G401.6 (cell line): ENCODE results near the gene VAV1.
A peak's percentile ranks its signal among the peaks of the same experiment; 100 is the strongest.

Experiments
- FAIRE-seq: peaks from 2 replicates; lab custom pipeline; 2012; peaks lifted over from hg19 to GRCh38; lab: Jason Lieb, UNC

The VAV1 gene, protein sequence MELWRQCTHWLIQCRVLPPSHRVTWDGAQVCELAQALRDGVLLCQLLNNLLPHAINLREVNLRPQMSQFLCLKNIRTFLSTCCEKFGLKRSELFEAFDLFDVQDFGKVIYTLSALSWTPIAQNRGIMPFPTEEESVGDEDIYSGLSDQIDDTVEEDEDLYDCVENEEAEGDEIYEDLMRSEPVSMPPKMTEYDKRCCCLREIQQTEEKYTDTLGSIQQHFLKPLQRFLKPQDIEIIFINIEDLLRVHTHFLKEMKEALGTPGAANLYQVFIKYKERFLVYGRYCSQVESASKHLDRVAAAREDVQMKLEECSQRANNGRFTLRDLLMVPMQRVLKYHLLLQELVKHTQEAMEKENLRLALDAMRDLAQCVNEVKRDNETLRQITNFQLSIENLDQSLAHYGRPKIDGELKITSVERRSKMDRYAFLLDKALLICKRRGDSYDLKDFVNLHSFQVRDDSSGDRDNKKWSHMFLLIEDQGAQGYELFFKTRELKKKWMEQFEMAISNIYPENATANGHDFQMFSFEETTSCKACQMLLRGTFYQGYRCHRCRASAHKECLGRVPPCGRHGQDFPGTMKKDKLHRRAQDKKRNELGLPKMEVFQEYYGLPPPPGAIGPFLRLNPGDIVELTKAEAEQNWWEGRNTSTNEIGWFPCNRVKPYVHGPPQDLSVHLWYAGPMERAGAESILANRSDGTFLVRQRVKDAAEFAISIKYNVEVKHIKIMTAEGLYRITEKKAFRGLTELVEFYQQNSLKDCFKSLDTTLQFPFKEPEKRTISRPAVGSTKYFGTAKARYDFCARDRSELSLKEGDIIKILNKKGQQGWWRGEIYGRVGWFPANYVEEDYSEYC

DNA sequence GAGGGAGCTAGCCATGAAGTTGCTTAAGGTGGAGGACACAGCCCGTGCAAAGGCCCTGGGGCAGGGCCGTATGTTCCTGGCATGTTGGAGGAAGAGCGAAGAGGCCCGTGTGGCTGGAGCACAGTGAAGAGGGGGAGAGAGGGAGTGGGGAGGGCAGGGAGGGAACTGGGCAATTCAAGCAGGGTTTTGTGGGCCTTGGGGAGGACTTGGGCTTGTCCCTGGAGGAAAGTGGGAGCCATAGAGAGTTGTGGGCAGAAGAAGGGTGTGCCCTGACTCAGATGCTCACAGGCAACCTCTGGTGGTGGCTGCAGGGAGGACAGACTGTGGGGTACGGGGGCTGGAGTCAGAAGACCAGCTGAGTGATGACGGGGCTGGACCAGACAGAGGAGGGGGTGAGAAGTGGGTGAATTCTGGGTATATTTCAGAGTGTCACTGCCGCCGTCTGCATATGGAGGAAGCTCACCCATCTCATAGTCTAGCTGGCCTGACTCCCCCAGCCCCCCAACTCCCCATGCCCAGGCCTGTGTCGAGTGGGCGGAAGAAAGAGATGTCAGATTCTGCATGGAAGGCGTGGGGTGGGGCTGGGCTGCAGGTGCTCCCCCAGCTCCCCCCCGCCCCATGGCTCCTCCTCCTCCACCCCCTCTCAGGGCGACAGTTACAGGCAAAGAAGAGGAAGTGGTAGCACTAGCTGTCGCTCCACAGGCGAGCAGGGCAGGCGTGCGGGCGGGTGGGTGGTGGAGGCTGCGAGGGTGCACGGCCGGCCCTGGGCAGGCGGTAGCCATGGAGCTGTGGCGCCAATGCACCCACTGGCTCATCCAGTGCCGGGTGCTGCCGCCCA is at the start of gene VAV1:
TSS of gene VAV1 (plus strand) at position 681 of the 838 bp plus-strand sequence. CDS start at position 781, 100 bp downstream.
- no peak for FAIRE-seq

DNA sequence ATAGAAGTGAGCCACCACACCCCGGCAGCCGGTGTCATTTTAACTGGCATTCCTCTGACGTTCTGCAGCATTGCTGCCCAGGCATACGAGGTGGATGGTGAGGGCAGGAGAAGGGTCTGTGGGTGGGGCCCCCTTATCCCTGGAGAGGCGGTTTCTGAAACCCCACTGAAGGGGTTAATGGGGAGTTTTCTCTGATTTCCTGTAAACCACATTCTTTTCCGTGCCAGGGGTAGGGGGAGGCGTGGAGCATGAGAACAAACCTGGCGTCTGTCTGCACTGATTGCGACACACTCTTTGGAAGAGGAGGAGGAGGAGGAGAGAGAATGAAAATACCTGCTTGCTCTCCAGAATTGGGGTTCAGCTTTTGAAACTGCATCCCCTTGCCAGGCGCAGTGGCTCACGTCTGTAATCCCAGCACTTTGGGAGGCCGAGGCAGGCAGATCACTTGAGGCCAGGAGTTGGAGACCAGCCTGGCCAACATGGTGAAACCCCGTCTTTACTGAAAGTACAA is 49.3 kb upstream of the VAV1 start:
- FAIRE-seq, result no peak

DNA sequence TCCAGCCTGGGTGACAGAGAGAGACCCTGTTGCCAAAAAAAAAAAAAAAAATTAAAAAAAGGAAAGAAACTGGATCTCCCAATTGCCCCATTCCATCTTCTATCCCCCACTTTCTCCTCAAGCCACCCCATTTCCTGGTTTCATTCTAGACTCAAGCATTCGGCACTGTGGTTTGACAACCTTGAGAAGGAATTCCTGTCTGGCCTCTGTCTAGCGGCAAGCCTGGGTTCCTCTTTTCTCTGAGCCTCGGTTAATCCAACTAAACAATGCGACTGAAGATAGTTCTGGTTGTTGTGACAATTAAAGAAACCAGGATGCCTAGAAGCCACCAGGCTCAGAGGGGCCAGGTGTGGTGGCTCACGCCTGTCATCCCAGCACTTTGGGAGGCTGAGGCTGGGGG is 48.8 kb upstream of the VAV1 start:
- FAIRE-seq, result no peak

DNA sequence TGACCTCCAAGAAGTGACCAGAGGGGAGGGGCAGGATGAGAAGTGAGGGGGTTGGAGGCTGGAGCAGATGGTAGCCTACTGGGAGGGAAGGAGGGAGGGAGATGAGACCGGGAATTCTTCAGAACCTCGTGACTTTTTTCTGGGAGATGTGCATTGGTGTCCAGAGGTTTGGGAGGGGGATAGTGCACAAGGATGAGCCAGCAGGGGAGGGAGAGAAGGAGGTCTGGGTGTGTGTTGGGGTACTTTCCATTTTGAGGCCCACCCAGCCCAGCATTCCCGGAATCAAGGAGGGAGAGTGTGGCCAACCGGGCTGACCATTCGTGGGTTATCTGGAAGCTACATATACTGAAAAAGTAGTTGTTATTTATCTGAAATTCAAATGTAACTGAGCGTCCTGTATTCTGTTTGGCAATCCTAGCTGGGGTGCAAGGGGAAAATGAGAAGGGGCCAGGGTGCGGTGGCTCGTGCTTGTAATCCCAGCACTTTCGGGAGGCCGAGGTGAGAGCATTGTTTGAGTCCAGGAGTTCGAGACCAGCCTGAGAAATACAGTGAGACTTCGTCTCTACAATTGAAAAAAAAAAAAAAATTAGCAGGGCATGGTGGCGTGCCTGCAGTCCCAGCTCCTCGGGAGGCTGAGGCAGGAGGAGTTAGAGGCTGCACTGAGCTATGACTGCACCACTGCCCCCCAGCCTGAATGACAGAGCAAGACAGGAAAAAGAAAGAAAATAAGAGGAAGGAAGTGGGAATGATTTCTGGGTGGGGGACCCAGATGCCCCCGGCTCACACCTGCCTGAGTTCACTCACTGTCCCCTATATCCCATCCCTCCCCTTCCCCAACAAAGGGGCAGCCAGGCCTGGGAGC is 47.6 kb upstream of the VAV1 start:
- no peak for FAIRE-seq

DNA sequence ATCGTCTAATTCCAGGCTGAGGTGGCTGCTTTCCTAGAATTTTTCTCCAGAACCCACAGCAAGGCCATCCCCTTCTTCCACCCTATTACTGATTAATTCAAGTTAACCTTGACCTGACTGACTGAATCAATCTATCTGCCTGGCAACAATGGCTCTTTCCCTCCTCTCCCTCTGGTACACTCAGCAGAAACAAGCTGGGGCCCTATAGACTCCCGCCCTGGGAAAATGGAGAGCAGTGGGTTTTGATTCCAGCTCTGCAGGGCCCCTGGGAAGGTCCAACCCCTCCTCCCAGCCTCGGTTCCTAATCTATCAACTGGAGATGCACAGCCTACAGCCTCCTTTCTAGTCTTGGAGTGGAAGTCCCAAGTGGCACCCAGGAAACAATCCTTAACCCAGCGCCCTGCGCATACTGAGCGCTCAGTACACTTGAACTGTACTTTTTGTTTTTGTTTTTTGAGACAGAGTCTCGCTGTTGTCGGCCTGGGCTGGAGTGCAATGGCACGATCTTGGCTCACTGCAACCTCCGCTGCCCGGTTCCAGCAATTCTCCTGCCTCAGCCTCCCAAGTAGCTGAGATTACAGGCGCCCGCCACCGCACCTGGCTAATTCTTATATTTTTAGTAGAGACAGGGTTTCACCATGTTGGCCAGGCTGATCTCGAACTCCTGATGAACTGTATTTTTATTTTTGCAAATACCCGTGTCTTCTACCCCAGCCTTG is 46.8 kb upstream of the VAV1 start:
- no peak for FAIRE-seq

DNA sequence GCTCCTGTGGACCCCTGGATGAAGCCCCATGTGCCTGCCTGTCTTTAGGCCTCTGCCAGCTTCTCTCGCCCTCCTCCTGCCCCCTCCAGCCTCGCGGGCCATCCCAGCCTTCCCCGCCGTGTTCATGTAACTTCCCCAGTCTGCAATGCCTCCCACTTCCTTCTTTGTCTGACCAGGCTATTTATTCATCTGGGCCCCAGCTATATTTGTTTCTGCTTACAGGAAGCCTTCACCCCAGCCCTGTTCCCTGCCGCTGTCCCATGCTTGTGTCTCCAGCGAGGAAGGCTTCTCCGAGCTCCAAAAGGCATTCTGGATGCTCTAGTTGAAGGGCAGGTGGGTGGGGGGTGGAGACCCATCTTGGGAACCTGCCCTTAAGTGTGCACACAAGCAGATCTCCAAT is 44.2 kb upstream of the VAV1 start:
- no peak for FAIRE-seq

DNA sequence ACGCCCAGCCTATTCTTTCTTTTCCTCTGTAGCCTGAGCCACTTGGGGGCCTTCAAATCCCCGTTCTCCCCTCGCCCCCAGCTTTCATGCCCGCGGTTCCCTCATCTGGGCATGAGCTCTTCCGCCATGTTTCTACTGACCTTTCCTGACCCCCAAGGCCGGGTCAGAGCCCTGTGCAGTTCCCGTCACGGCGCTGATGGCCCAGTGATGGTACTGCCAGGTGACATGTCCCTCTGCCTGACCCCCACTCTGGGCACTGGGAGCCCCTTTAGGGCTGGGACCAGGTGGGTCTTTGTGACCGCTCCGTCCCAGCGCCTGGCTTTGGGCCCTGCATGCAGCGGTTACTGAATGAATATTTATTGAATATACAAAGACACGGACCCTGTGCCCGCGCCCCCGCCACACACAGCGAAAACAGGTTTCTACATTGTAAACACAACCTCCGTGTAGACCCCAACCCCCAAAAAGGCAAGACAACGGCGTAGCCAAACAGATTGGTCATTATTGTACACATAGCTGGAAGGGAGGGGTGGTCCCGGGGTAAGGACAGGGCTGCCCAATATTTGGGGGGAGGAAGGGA is 42.8 kb upstream of the VAV1 start:
- no peak for FAIRE-seq

DNA sequence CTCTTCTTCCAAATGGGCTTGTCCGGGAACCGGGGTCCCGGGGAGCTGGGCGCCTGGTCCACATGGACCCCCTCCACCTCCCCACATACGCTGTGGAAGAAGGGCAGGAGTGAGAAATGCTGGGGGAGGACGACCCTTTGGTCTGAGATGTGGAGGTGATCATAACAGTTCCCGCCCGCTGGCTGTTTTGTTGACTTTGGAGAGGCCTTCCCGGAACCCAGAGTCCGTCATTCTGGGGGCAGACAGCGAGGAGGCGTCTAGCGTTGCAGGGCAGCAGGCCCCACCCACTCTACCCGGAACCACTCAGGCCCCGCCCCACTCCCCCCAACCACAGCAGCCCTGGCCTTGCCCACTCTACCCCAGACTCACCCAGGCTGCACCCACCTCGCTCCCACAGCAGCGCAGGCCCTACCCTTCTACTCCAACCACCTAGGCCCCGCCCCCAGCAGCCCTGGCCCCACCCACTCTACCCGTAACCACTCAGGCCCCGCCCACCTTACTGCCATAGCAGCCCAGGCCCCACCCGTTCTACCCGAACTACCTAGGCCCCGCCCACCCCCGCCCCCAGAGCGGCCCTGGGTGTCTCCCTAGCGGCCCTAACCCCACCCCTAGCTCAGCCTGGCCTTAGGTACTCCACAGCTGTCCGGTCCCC is 42.2 kb upstream of the VAV1 start:
- no peak for FAIRE-seq

DNA sequence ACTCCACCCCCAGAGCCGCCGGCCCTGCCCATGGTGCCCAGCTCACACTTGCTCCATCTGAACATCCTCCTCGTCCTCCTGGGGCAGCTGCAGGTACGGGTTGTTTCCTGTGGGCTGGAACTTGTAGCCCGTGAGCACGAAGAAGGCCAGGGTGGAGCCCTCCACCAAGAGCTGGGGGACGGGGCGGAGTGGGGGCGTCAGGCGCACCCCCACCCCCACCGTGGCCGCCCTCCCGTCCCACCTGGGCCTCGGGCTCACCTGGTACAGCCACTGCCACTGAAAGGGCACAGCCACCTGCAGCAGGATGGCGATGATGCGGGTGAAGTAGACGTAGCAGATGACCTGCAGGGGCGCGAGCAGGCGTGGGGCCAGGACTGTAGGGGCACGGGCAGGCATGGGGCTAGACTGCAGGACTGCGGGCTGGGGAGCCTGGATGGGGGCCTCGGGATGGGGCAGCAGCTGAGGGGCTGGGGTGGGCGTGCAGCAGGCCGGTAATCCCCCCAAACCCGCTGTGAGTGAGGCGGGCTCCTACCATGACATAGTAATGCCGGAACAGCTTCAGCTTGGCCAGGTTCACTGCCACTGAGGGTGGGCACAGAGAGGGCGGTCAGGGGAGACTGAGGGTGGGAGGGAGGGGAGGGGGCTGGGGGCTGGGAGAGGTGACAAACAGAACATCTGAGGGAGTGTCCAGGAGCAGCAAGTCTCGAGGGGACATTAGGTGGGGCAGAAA is 41.4 kb upstream of the VAV1 start:
- FAIRE-seq, result no peak

DNA sequence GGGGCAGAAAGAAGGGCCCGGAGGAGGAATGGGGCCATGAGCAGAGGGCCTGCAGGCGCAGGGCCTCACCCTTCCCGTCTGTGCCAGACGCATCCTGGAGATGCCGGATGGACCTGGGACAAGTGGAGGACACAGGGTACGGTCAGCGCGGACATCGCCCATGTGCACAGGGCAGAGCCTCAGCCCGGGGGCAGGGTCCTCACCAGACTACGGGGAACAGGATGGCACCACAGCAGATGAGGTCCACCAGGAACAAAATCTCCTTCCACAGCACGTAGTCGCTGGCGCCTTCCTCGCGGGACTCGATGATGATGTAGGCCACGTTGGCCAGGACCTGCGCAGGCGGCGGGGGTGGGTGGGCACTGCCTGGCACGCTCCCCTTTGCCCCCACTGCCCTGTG is 40.7 kb upstream of the VAV1 start:
- no peak for FAIRE-seq

DNA sequence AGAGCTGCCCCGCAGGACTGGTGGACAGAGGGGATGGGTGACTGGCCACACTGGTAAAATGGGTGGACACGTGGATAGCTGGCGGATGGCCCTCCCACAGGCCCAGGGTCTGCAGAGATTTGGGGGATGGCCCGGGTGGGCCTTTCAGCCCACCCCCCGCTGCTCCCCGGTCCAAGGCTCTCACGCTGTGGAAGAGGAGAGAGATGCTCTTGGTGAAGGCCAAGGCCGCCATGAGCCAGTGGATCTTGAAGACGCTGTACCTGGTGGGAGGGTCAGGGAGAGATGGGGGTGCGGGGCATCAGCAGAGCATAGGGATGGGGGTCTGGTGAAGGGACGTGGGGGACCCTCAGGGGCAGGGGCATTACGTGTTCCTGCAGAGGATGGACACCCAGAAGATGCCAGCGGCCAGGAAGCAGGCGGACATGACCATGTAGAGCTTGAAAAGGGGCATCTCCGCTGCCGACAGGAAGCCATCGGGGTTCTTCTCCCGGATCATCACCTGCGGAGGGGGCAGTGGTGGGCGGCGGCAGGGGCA is 39.6 kb upstream of the VAV1 start:
- no peak for FAIRE-seq

DNA sequence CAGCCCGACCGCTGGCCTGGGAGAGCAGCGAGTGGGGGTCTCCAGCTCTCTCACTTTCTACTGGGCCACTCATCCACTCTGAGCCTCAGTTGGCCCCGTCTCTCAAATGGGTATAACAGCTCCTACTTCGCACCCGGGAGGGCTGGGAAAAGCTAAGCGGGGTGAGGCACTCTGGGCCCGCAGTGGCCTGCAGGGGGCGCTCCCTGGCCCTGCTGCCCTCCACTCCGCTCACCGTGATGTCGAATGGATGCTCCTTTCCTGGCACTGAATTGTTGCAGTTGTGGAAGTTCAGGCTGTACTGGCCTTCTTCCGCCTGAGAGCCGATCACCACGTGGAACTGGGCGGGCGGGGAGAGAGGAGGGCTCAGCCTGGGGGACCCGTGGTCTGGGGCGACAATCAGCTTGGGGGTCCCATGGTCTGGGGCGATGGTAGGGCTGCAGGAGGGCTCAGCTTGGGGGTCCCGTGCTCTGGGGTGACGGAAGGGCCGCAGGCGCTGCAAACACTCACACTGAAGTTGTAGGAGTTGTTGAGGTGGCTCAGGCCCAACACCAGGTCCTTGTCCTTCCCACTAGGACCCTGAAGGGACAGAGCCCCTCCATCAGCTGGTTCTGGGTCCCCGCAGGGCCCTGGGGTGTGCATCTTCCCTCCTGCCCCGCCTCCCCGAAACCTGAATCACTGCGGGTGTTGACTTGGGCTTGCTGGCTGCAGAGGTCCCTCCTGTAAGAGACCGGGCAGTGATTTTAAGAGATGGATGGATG is 39.0 kb upstream of the VAV1 start:
- FAIRE-seq, result no peak

DNA sequence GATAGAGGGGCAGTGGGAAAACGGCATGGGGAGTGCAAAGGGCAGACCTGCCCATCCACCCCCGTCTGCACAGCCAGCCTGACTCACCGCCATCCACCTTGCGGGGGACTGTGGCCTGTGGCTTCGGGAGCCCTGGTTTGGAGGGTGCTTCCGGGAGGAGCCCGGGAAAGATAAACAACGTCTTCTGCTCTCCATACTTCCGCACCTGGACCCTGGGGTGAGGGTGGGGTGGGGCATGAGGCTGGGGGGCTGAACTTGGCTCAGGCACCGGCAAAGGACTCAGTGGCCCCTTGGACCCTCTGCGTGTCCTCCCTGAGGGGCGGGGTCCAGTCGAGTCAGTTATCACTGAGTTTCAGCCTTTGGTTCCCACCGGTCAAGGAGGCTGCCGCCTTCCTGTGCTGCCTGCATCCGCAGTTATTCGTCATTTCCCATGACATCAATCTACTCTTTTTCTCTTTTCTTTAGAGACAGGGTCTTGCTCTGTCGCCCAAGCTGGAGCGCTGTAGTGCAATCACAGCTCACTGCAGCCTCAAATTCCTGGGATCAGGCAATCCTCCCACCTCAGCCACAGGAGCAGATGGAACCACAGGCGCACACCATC is 38.3 kb upstream of the VAV1 start:
- FAIRE-seq, result no peak

DNA sequence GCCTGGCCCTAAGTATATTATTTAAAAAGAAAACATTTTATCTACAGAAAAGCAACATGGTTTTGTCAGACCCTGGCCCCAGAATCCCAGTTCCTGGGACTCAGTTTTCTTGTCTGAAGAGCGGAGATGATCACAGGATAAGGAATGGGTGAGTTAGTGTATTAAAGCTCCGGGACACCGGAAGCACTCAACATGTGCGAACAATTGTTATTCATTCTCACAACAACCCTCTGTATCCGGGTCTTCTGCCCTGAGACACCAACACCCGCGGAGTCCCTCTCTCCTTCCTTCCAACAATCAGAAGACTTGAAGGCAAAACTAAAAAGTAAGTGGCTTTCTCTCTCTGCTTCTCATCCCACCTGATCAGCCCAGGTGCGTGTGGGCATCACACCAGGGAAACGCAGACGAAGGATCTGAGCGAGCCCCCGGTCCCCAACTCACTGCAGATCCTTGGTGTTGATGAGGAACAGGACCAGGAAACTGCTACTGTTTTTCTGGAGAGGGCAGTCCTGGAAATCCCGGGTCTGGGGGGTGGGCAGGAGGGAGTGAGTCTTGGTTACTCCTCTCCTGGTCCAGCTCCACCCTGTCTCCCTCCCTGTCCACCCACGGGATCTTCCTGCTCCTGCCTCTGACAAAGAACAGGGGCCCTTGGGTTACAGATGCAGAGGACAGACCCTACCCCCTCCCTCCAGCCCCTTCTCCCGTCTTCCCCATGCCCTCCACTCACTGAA is 37.2 kb upstream of the VAV1 start:
- no peak for FAIRE-seq

DNA sequence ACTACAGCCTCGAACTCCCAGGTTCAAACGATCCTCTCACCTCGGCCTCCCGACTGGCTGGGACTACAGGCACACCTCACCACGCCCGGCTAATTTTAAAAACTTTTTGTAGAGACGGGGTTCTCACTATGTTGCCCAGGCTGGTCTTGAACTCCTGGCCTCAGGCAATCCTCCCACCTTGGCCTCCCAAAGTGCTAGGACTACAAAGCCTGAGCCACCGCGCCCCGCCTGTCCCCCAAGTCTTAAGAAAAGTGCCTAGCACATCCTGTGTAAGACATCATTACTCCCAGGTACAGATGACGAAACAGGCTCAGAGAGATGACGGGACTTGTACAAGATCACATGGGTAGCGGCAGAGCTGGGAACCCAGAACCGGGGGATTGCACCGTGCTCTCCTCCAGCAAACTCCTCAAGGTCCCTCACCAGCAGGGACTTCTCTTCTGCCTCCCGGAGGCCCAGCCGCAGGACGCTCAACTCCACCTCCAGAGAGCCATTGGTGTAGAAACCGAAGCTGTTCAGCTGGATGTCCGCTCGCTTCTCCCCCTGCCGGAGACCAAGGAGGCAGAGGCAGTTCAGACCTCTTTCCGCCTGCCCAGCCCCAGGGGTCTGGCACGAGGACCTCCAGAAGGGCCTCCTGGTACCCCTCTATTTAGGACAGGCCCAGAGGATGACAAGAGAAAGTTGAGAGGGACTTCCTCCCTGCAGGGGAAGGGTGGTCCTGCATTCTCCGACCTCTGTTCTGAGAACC is 36.2 kb upstream of the VAV1 start:
- peak; percentile 31 for FAIRE-seq

DNA sequence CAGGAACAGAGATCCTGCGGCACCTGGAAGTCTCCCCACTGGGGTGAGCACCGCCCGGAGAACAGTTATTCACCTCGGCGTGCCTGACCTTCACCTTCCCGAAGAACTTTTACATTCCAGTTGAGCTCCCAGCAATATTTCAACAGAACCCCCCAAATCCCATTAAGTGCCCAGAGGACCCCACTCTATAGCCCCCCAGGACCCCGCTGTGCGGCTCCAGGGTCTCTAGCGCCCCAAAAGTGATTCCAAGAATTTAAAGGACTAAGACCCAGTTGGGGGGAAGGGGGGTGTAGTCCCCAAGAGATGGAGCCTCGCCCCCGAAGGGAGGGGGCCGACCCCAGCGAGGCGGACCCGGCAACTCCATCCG is 35.6 kb upstream of the VAV1 start:
- peak; percentile 70 for FAIRE-seq
